Upper lobe of left lung (tissue), 4 donors: Measurements from ENCODE around the gene SLC49A3.

ENCODE experiments used
- CTCF ChIP-seq, 6 experiments: fragments of 450-650 bp in 4 of 6; fragments of 200-600 bp in 2 of 6; sonication (generic) in 2 of 6; IDR thresholded peaks; one replicate each; pipeline ENCODE4 v1.5.1; 2016 to 2019; ENCODE audit warnings: antibody characterized with exemption in 6 of 6
- EP300 ChIP-seq, 4 donors: sonication (generic); formaldehyde crosslinking; IDR thresholded peaks; one replicate each; pipeline ENCODE4 v1.5.1; 2017; ENCODE audit warnings: antibody characterized with exemption in 4 of 4, control low read depth in 2 of 4
- POLR2A ChIP-seq, 4 donors: fragments of 450-650 bp; IDR thresholded peaks; one replicate each; pipeline ENCODE4 v1.5.1; 2016 to 2017; ENCODE audit warnings: antibody characterized with exemption in 4 of 4, mild to moderate bottlenecking in 2 of 4
- POLR2AphosphoS5 ChIP-seq, 2 donors: sonication (generic); formaldehyde crosslinking; IDR thresholded peaks; one replicate each; pipeline ENCODE4 v1.5.1; 2017; ENCODE audit warnings: antibody characterized with exemption in 2 of 2

GRCh38 chr4:730511-730910 lies 41.6 kb upstream of the SLC49A3 start:
- TF ChIP-seq POLR2A (IDR thresholded peaks at IDR 0.05) (no peak), EP300 (IDR thresholded peaks at IDR 0.05) (no peak), CTCF (IDR thresholded peaks at IDR 0.05) (no peak), POLR2AphosphoS5 (IDR thresholded peaks at IDR 0.05) (no peak)
